ENCODE results near the gene FRMD4A.
"Not testable (repeated sequence)": the region's sequence is repeated elsewhere in the genome, so short reads cannot be mapped to it uniquely, and the experiment has no call there.

FRMD4A gene

GRCh38 chr10:14063531-14064285 is 267.0 kb downstream of the FRMD4A start:
- in situ Hi-C loops (cut with MboI; ENCODE audit: low sequenced_read_pairs) = no loop called here

DNA sequence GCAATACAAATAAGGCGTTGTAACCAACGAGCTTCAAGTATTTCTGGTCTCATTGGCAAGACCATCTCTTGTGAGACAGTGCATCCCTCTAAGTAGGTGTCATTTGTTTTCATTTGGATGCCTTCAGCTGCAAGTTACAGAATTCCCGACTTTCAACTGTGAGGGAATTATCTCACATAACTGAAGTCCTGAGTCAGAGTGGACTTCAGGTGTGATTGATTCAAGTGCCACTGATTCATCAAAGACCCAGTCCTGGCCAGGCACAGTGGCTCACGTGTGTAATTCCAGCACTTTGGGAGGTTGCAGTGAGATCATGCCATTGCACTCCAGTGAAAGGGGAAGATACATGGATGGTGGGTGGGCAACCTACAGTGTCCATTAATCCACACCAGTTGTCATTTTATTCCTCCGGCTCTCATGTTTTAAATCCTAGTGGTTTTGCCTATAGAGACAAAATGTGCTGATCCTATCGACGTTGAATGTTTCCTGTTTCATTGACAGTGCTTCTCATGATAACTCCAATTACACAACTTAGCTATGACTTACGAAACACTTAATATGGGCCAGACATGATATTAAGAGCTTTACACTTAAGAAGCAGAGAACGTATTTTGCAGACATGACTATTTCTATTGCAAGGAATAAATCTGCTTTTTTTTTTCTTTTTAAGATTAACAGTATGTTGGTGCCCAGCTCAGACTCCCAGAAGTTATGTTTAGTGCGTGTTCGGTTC is 268.0 kb downstream of the FRMD4A start:
- in situ Hi-C loops (cut with MboI; ENCODE audit: low sequenced_read_pairs) = no loop called here

DNA sequence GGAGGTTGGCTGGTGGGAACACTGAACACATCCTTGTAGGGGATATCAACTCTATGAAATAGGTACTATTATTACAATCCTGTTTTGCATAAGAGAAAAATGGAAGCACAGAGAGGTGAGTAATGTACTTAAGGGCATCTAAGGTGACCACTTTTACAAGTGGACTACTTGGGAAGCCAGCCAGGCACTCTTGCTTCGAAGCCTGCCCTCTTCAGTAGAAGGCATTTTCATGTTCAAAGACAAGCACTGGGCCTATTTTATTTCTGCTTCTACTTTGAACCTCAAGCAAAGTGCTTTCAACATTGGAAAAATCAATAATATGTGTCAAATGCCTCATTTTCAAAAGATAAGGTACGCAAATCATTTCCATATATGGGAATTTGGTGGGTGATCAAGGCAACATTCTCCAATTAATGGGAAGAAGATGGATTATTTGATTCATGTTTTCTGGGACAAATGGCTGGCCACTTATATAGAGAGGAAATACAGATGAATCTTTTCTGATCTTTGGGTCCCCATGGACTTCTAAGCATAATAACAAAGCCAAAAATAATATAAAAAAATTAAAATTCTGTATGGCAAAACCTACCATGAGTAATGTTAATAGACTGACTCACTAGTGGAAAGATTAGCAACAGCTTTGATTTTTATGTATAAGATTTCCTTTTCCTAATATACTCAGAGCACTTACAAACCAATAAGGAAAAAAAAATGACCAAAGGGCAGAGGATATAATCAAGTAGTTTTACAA is 270.2 kb downstream of the FRMD4A start:
- in situ Hi-C loops (cut with MboI; ENCODE audit: low sequenced_read_pairs) = no loop called here

DNA sequence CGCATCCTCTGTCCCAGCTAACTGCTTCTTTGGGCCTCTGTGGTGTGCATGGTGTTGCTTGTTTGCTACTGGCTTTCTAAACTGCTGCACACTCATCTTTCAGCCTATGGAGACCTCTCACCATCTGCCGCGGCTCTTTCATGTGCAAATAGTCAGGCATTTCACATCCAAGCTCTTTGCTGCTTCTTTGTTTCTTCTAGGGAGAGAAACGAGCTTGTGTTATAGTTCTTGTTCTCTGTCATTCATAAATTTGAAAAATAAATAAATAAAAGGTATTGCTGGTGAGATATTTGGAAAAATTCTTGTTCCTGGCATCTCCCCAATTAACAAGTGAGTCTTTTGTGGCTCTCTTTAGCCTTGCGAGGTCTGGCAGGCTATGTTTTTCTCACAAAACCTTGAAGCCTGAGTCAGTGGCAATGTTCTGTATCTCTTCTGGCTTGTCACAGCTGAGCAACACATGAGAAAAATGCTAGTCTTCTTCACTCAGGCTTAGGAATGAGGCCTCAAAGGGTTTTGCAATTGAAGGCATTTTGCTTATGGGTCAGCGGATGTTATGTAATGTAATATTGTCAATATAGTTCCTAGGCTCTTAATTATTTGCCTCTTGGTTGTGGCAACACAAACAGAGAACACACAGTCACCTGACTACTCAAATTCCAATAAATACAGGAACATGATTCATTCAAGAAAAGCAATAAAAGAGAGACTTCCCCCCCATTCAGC is 274.0 kb downstream of the FRMD4A start:
- in situ Hi-C loops (cut with MboI; ENCODE audit: low sequenced_read_pairs) = no loop called here

- in situ Hi-C loops (cut with MboI; ENCODE audit: low sequenced_read_pairs) = no loop called here
These were observed 277.8 kb downstream of the FRMD4A start for GRCh38 chr10:14052931-14053330.

DNA sequence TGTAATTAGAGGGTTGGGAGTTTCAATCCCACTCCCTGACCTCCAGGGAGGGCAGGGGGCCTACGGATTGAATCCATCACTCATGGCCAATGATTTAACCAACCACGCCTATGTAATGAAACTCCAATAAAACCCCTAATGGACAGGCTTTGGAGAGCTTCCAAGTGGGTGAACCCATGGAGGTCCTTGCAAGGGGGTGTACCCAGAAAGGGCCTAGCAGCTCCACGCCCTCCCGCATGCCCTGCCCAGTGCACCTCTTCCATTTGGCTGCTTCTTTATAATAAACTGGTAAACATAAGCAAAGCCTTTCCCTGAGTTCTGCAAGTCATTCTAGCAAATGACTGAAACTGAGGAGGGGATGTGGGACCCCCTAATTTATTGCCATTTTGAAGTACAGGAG is 280.1 kb downstream of the FRMD4A start:
- in situ Hi-C loops (cut with MboI; ENCODE audit: low sequenced_read_pairs) = no loop called here

GRCh38 chr10:14048930-14049613 is 281.7 kb downstream of the FRMD4A start:
- in situ Hi-C loops (cut with MboI; ENCODE audit: low sequenced_read_pairs) = no loop called here

DNA sequence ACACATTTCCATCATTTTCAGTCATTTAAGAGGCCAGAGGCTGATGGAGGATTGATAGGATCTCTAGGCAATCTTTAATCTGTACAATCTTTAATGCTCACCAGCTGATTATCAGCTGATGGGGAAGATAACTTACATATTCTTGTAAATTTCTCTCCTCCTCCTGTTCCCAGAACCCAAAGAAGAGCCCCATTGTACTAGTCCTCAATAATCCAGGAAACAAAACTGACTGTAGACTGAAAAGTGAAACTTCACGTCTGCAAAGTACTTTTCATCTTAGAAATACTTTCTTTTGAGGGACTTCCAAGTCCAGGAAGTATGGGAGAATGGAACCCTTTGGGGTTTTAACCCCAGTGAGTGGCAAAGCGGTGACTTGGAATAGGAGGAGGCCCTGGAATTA is 283.3 kb downstream of the FRMD4A start:
- in situ Hi-C loops (cut with MboI; ENCODE audit: low sequenced_read_pairs) = no loop called here

- in situ Hi-C loops (cut with MboI; ENCODE audit: low sequenced_read_pairs) = not testable (repeated sequence)
These were observed 288.7 kb downstream of the FRMD4A start for GRCh38 chr10:14042051-14042450.

DNA sequence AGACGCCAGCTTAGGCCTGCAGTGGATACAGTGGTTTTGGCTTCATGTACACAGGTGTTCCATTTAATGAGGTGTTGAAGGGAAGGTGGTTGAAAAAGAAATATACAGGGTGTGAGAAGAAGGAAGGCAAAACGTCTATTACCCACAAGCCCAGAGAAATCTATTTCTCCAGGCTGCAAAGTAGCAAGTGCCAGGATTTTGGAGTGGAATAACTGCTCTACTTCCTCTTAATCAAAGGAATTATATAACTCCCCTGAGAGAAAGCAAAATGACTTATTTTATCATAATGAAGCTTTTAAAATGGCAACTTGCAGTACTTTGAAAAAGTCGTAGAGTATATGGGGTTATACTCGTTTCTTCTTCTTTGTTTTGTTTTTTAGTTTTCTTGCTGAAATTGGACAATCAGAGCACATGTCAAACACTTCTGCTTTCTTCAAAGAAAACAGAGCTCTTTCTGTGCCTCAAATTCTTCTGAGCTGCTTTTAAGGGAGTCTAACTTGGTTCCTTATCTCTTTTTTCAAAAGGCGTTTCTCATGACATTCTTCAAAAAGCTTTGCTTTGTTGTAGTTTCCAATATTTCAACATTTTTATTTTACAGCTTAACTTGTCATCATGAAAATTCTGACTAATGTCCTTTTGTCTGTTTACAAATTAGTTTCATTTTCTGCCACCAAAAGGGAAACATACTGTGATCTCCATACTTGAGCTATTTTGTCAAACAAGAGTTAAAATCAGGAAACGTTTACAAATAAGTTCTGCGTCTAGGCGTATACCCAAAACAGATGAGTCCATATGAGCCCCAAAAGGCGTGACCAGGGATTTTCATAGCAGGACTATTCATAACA is 289.7 kb downstream of the FRMD4A start:
- in situ Hi-C loops (cut with MboI; ENCODE audit: low sequenced_read_pairs) = no loop called here

GRCh38 chr10:14039968-14040668 is 290.6 kb downstream of the FRMD4A start:
- in situ Hi-C loops (cut with MboI; ENCODE audit: low sequenced_read_pairs) = no loop called here

- in situ Hi-C loops (cut with MboI; ENCODE audit: low sequenced_read_pairs) = no loop called here
These were observed 294.5 kb downstream of the FRMD4A start for GRCh38 chr10:14036233-14036632.

GRCh38 chr10:14035506-14035905 is 295.2 kb downstream of the FRMD4A start:
- in situ Hi-C loops (cut with MboI; ENCODE audit: low sequenced_read_pairs) = no loop called here

GRCh38 chr10:14032406-14032998 is 298.2 kb downstream of the FRMD4A start:
- in situ Hi-C loops (cut with MboI; ENCODE audit: low sequenced_read_pairs) = no loop called here

DNA sequence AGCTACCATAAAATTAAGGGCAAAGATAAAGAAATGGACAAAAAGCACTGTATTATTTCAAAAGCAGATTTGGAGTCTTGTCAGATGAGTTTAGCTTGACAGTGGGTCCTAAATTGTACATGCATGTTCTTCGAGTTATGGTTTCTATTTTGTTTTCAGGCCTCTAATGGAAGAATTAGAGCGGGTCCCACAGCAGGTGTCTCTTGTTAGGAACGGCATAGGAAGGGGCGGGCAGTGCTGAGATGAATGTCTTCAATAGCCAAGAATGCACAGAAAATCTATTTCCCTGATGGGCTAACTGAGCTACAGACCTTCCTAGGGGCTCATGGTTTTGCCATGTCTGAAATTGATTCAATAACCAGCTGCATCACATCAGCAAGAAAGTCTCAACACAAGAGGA is 304.4 kb downstream of the FRMD4A start:
- in situ Hi-C loops (cut with MboI; ENCODE audit: low sequenced_read_pairs) = no loop called here

GRCh38 chr10:14025283-14026189 is 305.2 kb downstream of the FRMD4A start:
- in situ Hi-C loops (cut with MboI; ENCODE audit: low sequenced_read_pairs) = no loop called here

DNA sequence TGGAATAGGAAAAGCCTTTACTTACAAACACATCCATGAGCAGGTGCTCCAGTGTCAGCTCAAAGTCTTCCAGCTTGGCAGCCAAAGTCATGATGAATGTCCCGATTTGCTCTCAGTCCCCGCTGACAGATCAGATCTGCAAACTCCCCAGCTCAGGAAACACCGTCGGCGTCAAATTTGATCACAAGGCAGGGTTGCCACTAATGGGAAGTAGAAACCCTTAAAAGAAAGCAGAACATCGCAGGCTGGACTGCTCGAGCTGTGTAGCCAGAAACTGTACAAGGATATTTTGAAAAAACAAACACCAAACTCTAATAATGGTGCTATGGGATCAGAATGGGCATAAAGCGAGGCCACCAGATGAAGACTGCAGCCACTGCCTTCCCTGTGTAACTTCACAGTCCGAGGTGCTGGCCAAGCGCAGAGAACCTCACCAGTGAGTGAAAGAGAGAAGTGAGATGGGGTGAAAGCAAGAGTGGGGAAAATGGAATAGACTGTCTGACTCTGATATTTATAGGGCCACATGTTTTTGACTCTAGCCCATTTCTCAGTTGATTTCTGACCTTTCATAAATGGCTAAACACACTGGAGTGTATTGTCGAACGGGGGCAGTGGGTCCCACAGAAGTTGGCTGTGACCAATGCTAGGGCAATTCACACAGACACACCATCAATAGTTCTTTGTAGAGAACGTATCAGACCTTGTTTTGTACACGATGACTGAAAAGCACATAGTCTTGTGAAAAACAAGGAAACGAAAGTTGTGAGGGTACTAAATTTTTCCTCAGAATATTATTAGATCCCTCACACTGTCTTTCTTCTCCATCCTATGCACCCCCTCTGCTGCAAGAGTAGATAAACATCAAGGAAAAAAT is 306.2 kb downstream of the FRMD4A start:
- in situ Hi-C loops (cut with MboI; ENCODE audit: low sequenced_read_pairs) = no loop called here

Measured in hTERT RPE-1 (cell line).